Measurements from ENCODE around the gene TJP2. TPM values are rescaled to one million over a fixed set of nuclear protein-coding genes. Genes with fewer than 3 reads are reported as not detected.

The TJP2 gene
- total and polyA plus RNA-seq, 2 of the 4 experiments (the other 2 are of a cell fraction): 38.3 to 49.3 TPM

- H2BK120ac ChIP-seq (ENCODE audit: low read depth, low read length): no peak overlapping the region
- no peak overlapping the region for H2AFZ ChIP-seq (replicated peaks; ENCODE audit: low read length, poor library complexity)
- H3K4me1 ChIP-seq (ENCODE audit: control insufficient read depth, insufficient read depth, low read length): peaks cover 2% of the 10 kb centered on the region; the same call in 1 of the 2 replicates
- intact Hi-C loops (cut with micrococcal nuclease): no loop called here
- H3K27me3 ChIP-seq (ENCODE audit: control insufficient read depth, insufficient read depth, low read length): no peaks in the 10 kb centered on the region
- H3K36me3 ChIP-seq (ENCODE audit: control insufficient read depth, insufficient read depth, low read length): no peaks in the 10 kb centered on the region
- H2BK15ac ChIP-seq (ENCODE audit: low read depth, low read length): no peak overlapping the region
- H2BK20ac ChIP-seq (ENCODE audit: low read depth, low read length): no peak overlapping the region
- H3K14ac ChIP-seq (replicated peaks; ENCODE audit: low read depth, low read length): no peak overlapping the region
- H4K5ac ChIP-seq (ENCODE audit: low read depth, low read length): no peak overlapping the region
- in situ Hi-C loops (cut with MboI; ENCODE audit: low sequenced_read_pairs): no loop called here
- DNase-seq: no peak
- no peak overlapping the region for H3K4me2 ChIP-seq (ENCODE audit: low read depth, low read length)
- peaks cover 0 to 11% of the 10 kb centered on the region in 2 experiments; a peak in 2 of 4 replicates for H3K79me1 ChIP-seq (ENCODE audit: low read depth in 1 of 2, low read length in 2 of 2)
- 95% methylated on average over 4 of the region's 6 CpGs; no CpG with 5 or more reads in 1 of the 2 experiments for WGBS, 2 experiments (ENCODE audit: extremely low coverage in 2 of 2, insufficient read length in 1 of 2)
- H3K23ac ChIP-seq (ENCODE audit: low read depth, low read length): no peak overlapping the region
- CTCF ChIA-PET: no interaction called here
- H3K56ac ChIP-seq (ENCODE audit: extremely low read depth, insufficient read depth, low read length): no peak overlapping the region
- no peak overlapping the region for H3K18ac ChIP-seq (ENCODE audit: low read depth, low read length)
- peaks cover 6% of the 10 kb centered on the region; the same call in 1 of the 2 replicates for H3K9me1 ChIP-seq (ENCODE audit: insufficient read depth, low read length)
- dilution Hi-C loops (cut with HindIII; ENCODE audit: low sequenced_read_pairs, unreplicated experiment): no loop called here
- no peak overlapping the region for H3K4me3 ChIP-seq (ENCODE audit: insufficient read depth, low read depth, low read length)
- no peak overlapping the region for H3K4ac ChIP-seq (ENCODE audit: low read depth, low read length)
- no peak overlapping the region for H3K9ac ChIP-seq (ENCODE audit: low read depth, low read length)
- no peak for ATAC-seq (ENCODE audit: low read depth)
- no peak overlapping the region for H2AK5ac ChIP-seq (ENCODE audit: low read depth, low read length)
- no peak overlapping the region for H2AK9ac ChIP-seq (replicated peaks; ENCODE audit: low read depth, low read length, poor library complexity)
- POLR2A ChIA-PET (ENCODE audit: unreplicated experiment): no interaction called here
- H4K20me1 ChIP-seq (ENCODE audit: insufficient read depth, low read length): no peaks in the 10 kb centered on the region
- no peak overlapping the region for H4K91ac ChIP-seq (ENCODE audit: insufficient read depth, low read depth, low read length)
- no peaks in the 10 kb centered on the region for H3K9me3 ChIP-seq (ENCODE audit: control insufficient read depth, insufficient read depth, low read length)
- BruUV-seq (replicated peaks): no TSS peak
- no peak overlapping the region for H2BK5ac ChIP-seq (ENCODE audit: low read depth, low read length, poor library complexity, severe bottlenecking)
- no peak overlapping the region for H3K27ac ChIP-seq (ENCODE audit: insufficient read depth, low read length)
- TF ChIP-seq MAFK (IDR thresholded peaks at IDR 0.05; ENCODE audit: low read depth, low read length): no peak
- no peak overlapping the region for H4K8ac ChIP-seq (ENCODE audit: low read depth in 2 of 2, low read length in 2 of 2)
Measured at GRCh38 chr9:69165581-69165980, 8.5 kb upstream of the TJP2 start.
